ENCODE measurements around the gene ARHGDIG.

Gene ARHGDIG

GRCh38 chr16:280552-280951, at the start of gene ARHGDIG:
Gene ARHGDIG (plus strand): TSS chr16:280591. CDS start chr16:280681, 90 bp downstream.
- no peak for DNase-seq
- no peaks in the 10 kb centered on the region for H3K27me3 ChIP-seq (ENCODE audit: insufficient read depth, low read length, poor library complexity)
- no peak within 1 kb of the TSS for H3K9ac ChIP-seq (ENCODE audit: low read depth, low read length)
- no peaks in the 10 kb centered on the region; the same call in 1 of the 2 replicates for H4K20me1 ChIP-seq (ENCODE audit: insufficient read depth, low read length)
- no peaks in the 10 kb centered on the region for H3K79me2 ChIP-seq (ENCODE audit: insufficient read depth, low read length)
- no peaks in the 10 kb centered on the region for H3K36me3 ChIP-seq (ENCODE audit: insufficient read depth, low read length)
- no peak for ATAC-seq (ENCODE audit: insufficient read depth, low read depth)
- H3K4me1 ChIP-seq (ENCODE audit: insufficient read depth, low read length), result peaks cover 3% of the 10 kb centered on the region; the same call in 1 of the 2 replicates
- H3K4me3 ChIP-seq (ENCODE audit: low read depth in 1 of 2, low read length in 2 of 2), result no peak within 1 kb of the TSS
- no peak for TF ChIP-seq EZH2 (IDR thresholded peaks at IDR 0.05; ENCODE audit: borderline replicate concordance, low read depth, low read length, severe bottlenecking)
- TF ChIP-seq CTCF (IDR thresholded peaks at IDR 0.05; ENCODE audit: borderline replicate concordance, extremely low read depth, low read length, poor library complexity, severe bottlenecking), result no peak
- H3K9me3 ChIP-seq (ENCODE audit: insufficient read depth, low read length, severe bottlenecking), result no peaks in the 10 kb centered on the region
- H3K4me2 ChIP-seq (ENCODE audit: insufficient read depth, low read length), result no peak within 1 kb of the TSS
- H3K27ac ChIP-seq (ENCODE audit: low read length), result no peak within 1 kb of the TSS
- H2AFZ ChIP-seq (ENCODE audit: low read depth, low read length), result no peak within 1 kb of the TSS

GRCh38 chr16:230949-231348, 49.4 kb upstream of the ARHGDIG start:
- Histone ChIP-seq H2AFZ (ENCODE audit: low read depth, low read length) (no peak overlapping the region), H3K27ac (ENCODE audit: low read length) (no peak overlapping the region), H4K20me1 (ENCODE audit: insufficient read depth, low read length) (peaks cover 34% of the 10 kb centered on the region), H3K79me2 (ENCODE audit: insufficient read depth, low read length) (peaks cover 44% of the 10 kb centered on the region), H3K4me3 (ENCODE audit: low read depth in 1 of 2, low read length in 2 of 2) (no peak overlapping the region), H3K36me3 (ENCODE audit: insufficient read depth, low read length) (peaks cover 24% of the 10 kb centered on the region), H3K4me1 (ENCODE audit: insufficient read depth, low read length) (peaks cover 46% of the 10 kb centered on the region), H3K4me2 (ENCODE audit: insufficient read depth, low read length) (no peak overlapping the region), H3K9ac (ENCODE audit: low read depth, low read length) (no peak overlapping the region), H3K9me3 (ENCODE audit: insufficient read depth, low read length, severe bottlenecking) (no peaks in the 10 kb centered on the region), H3K27me3 (ENCODE audit: insufficient read depth, low read length, poor library complexity) (no peaks in the 10 kb centered on the region)
- TF ChIP-seq CTCF (IDR thresholded peaks at IDR 0.05; ENCODE audit: borderline replicate concordance, extremely low read depth, low read length, poor library complexity, severe bottlenecking) (no peak), EZH2 (IDR thresholded peaks at IDR 0.05; ENCODE audit: borderline replicate concordance, low read depth, low read length, severe bottlenecking) (no peak)
- DNase-seq (no peak), ATAC-seq (ENCODE audit: insufficient read depth, low read depth) (no peak)

- Histone ChIP-seq H3K9ac (ENCODE audit: low read depth, low read length) (peak within 1 kb of the TSS; percentile 78), H2AFZ (ENCODE audit: low read depth, low read length) (peak within 1 kb of the TSS; percentile 87), H3K36me3 (ENCODE audit: insufficient read depth, low read length) (no peaks in the 10 kb centered on the region), H3K4me1 (ENCODE audit: insufficient read depth, low read length) (peaks cover 23% of the 10 kb centered on the region), H3K27me3 (ENCODE audit: insufficient read depth, low read length, poor library complexity) (no peaks in the 10 kb centered on the region), H4K20me1 (ENCODE audit: insufficient read depth, low read length) (peaks cover 6% of the 10 kb centered on the region; the same call in 1 of the 2 replicates), H3K4me3 (ENCODE audit: low read depth in 1 of 2, low read length in 2 of 2) (peak within 1 kb of the TSS; percentile 73 to 95), H3K79me2 (ENCODE audit: insufficient read depth, low read length) (peaks cover 27% of the 10 kb centered on the region), H3K9me3 (ENCODE audit: insufficient read depth, low read length, severe bottlenecking) (no peaks in the 10 kb centered on the region), H3K27ac (ENCODE audit: low read length) (peak within 1 kb of the TSS; percentile 76), H3K4me2 (ENCODE audit: insufficient read depth, low read length) (peak within 1 kb of the TSS; percentile 84)
- peak; percentile 56 for TF ChIP-seq CTCF (IDR thresholded peaks at IDR 0.05; ENCODE audit: borderline replicate concordance, extremely low read depth, low read length, poor library complexity, severe bottlenecking)
- TF ChIP-seq EZH2 (IDR thresholded peaks at IDR 0.05; ENCODE audit: borderline replicate concordance, low read depth, low read length, severe bottlenecking), result no peak
- DNase-seq (peak; percentile 93), ATAC-seq (ENCODE audit: insufficient read depth, low read depth) (peak; percentile 79)
Observed at GRCh38 chr16:234468-235305, 45.7 kb upstream of the ARHGDIG start, which contains the start of gene FAM234A. Gene FAM234A (plus strand): TSS chr16:234821. CDS start chr16:254414, 19,593 bp downstream.

Measured in DND-41 (cell line).